Heart left ventricle (tissue), 16 donors: ENCODE results near the gene PGAP2. TPM values are rescaled to one million over a fixed set of nuclear protein-coding genes. Genes with fewer than 3 reads are reported as not detected.

Experiments
- ATAC-seq, 4 donors: fragments of 200-7000 bp; cut with Tn5 transposase; one replicate each; pipeline ENCODE4 v1.9.1; 2020 to 2022; ENCODE audit warnings: moderate library complexity in 4 of 4, mild to moderate bottlenecking in 3 of 4, moderate number of reproducible peaks in 1 of 4
- DNase-seq, 5 donors: peaks; one replicate each; pipeline ENCODE4 v3.0.0-alpha.2; 2020
- H3K27ac ChIP-seq, 12 donors: fragments of 200-600 bp; sonication (generic) in 4 of 12; one replicate each; pipeline versions ENCODE4 v1.5.0 to v1.8.0; 2016 to 2022; ENCODE audit warnings: mild to moderate bottlenecking in 2 of 12
- H3K27me3 ChIP-seq, 9 donors: fragments of 200-600 bp; sonication (generic) in 2 of 9; one replicate each; pipeline versions ENCODE4 v1.5.1 to v1.8.0; 2016 to 2022; ENCODE audit warnings: mild to moderate bottlenecking in 3 of 9
- H3K36me3 ChIP-seq, 9 donors: fragments of 200-600 bp; sonication (generic) in 2 of 9; one replicate each; pipeline versions ENCODE4 v1.5.0 to v1.8.0; 2018 to 2022; ENCODE audit warnings: mild to moderate bottlenecking in 2 of 9
- H3K4me1 ChIP-seq, 12 donors: fragments of 200-600 bp; sonication (generic) in 4 of 12; one replicate each; pipeline versions ENCODE4 v1.5.0 to v1.8.0; 2016 to 2022; ENCODE audit warnings: mild to moderate bottlenecking in 3 of 12
- H3K4me3 ChIP-seq, 12 donors: fragments of 200-600 bp; sonication (generic) in 4 of 12; one replicate each; pipeline versions ENCODE4 v1.5.0 to v1.8.0; 2017 to 2022; ENCODE audit warnings: mild to moderate bottlenecking in 9 of 12, moderate library complexity in 4 of 12
- H3K9me3 ChIP-seq, 12 donors: fragments of 200-600 bp; sonication (generic) in 4 of 12; one replicate each; pipeline versions ENCODE4 v1.5.0 to v1.8.0; 2016 to 2022; ENCODE audit warnings: mild to moderate bottlenecking in 1 of 12
- POLR2A ChIP-seq, 2 donors: fragments of 450-650 bp; IDR thresholded peaks; one replicate each; pipeline ENCODE4 v1.6.1; 2017; ENCODE audit warnings: antibody characterized with exemption in 2 of 2, mild to moderate bottlenecking in 2 of 2, moderate library complexity in 2 of 2
- WGBS, 4 donors: extraction: QIAGEN DNeasy Blood & Tissue Kit in 2 of 4; methylation state at CpG; one replicate each; pipeline versions ENCODE4 v1.1.5 to v1.1.7; 2013 to 2018; 5-methylcytosine and 5-hydroxymethylcytosine counted together
- intact Hi-C, 10 donors: fragments of 100-400 bp; cut with DNase I; formaldehyde crosslinking; loops; one replicate each; pipeline versions ENCODE4 v1.11.1 to v1.14.2; 2022
- polyA plus RNA-seq, 2 donors: library from polyadenylated mRNA; stranded (reverse); fragments of 200-250 nt; gene quantifications; one replicate each; pipeline ENCODE4 v1.2.3, GENCODE V29; 2013
- total RNA-seq, 9 donors: library from RNA; depleted of rRNA in 2 of 9; stranded (reverse); fragments of >200 nt in 2 of 9; fragmentation: NEBNext Ultra II Directional in 3 of 9; extraction: Animal tissue kit (Norgen Biotek cat#: 25700) in 3 of 9; gene quantifications; one replicate each; pipeline versions ENCODE4 v1.1.0 to v1.2.4, GENCODE V29; 2016 to 2023
- TF ChIP-seq, protein P1 (sequence below), 12 donors: fragments of 200-600 bp; sonication (generic) in 4 of 12; IDR thresholded peaks; one replicate each; pipeline versions ENCODE4 v1.5.0 to v1.8.0; 2018 to 2022; ENCODE audit warnings: antibody characterized with exemption in 12 of 12, mild to moderate bottlenecking in 5 of 12
- donor health status: ischemic (EF 13 %, LVEDD 7.1; RV severe dilation, severe dysfunction).
- donor health status: healthy with polysubstance abuse.
- donor health status: DM: no; HTN: yes; CAD: no.
- donor health status: DM: no; HTN: no; CAD: no.
- donor health status: ischemic (EF 25% LVEDD 6.9; RV normal size, moderate dysfunction).
- donor health status: ischemic (EF 25% LVEDD 5.7; RV mildly dilated, moderate dysfunction).
- donor health status: healthy.
- donor health status: DM: yes; HTN: yes; CAD: no.
- donor health status: ischemic (EF 35%, LVEDD 5.7; RV mildly dilated, moderate dysfunction).
- donor health status: nonischemic (EF 11% LVEDD 7.7; RV severe dilation, severe dysfunction).
- donor health status: DM: yes; HTN: yes; CAD: no.
- donor health status: PGD.
- donor health status: ischemic (EF 29% LVEDD 5.4; RV normal size, mild dysfunction).
- donor health status: nonischemic (EF 23%, LVEDD 6.1; RV moderate dilation, normal function).

The PGAP2 gene
- total and polyA plus RNA-seq, 11 donors, result 12.9 to 31.7 (median 21.1) TPM

DNA sequence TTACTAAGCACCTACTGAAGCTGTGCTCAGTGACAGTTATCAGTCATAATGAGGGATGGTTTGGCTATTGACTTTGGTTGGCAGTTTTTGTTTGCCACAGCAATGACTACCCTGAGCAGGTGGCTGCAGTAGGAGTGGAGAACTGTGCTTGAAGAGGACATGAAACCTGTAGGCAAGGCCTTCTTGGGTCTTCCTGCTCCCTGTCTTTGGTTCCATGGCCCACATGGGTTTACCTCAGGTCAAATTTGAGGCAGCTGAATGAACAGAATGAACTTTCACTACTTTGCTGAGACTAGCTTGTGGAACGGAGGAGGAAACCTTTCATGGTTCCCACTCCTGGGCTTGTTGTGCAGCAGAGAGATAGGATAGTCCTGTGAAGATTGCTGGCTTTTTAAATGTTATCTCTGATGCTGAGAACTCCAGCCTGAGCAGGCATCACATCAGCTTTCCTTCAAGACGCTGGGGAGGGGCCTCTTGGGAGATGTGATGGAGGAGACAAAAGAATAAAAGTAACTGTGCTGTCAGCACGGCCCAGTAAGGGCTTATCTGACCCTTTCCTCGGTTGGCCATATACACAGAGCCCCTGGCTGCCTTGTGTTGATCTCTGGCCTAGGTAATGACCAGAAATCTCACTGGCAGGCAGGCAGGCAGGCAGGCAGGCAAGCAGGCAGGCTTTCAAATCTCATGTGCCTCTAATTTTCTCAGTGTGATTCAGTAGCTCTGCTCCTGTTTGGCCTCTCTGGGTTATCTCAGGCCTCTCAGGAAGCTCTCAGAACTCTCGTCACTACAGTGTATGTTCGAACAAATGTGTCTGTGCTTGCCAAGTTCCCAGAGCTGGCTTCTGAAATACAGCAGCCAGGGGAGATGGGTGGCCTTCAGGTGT, 59.1 kb downstream of the PGAP2 start:
- intact Hi-C loops, result no loop called here
- ATAC-seq, result peak; percentile 88 to 95 (median 94)
- Histone ChIP-seq H3K27me3 (no peaks in the 10 kb centered on the region), H3K9me3 (no peaks in the 10 kb centered on the region), H3K4me3 (no peak overlapping the region), H3K27ac (peak overlapping the region; percentile 48 to 88 (median 70)), H3K36me3 (no peaks in the 10 kb centered on the region), H3K4me1 (peaks cover 13 to 69% (median 46%) of the 10 kb centered on the region in 12 donors)
- TF ChIP-seq POLR2A (IDR thresholded peaks at IDR 0.05), result no peak
- TF ChIP-seq, protein P1, sequence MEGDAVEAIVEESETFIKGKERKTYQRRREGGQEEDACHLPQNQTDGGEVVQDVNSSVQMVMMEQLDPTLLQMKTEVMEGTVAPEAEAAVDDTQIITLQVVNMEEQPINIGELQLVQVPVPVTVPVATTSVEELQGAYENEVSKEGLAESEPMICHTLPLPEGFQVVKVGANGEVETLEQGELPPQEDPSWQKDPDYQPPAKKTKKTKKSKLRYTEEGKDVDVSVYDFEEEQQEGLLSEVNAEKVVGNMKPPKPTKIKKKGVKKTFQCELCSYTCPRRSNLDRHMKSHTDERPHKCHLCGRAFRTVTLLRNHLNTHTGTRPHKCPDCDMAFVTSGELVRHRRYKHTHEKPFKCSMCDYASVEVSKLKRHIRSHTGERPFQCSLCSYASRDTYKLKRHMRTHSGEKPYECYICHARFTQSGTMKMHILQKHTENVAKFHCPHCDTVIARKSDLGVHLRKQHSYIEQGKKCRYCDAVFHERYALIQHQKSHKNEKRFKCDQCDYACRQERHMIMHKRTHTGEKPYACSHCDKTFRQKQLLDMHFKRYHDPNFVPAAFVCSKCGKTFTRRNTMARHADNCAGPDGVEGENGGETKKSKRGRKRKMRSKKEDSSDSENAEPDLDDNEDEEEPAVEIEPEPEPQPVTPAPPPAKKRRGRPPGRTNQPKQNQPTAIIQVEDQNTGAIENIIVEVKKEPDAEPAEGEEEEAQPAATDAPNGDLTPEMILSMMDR (IDR thresholded peaks at IDR 0.05), result no peak
- DNase-seq, result peak in 4 of 5 donors; percentile 65 to 69 (median 67)
- 4 to 10% (median 8%) methylated on average over 6 of the region's 6 CpGs for WGBS, 4 donors

GRCh38 chr11:3873712-3874349, 65.5 kb downstream of the PGAP2 start:
- Histone ChIP-seq H3K36me3 (no peaks in the 10 kb centered on the region), H3K27me3 (no peaks in the 10 kb centered on the region), H3K4me3 (no peak overlapping the region), H3K4me1 (peaks cover 0 to 44% (median 6%) of the 10 kb centered on the region in 12 donors), H3K9me3 (no peaks in the 10 kb centered on the region), H3K27ac (no peak overlapping the region)
- DNase-seq, result no peak
- 68 to 92% (median 83%) methylated on average over 2 of the region's 2 CpGs for WGBS, 4 donors
- no peak for TF ChIP-seq POLR2A (IDR thresholded peaks at IDR 0.05)
- TF ChIP-seq, protein P1 (IDR thresholded peaks at IDR 0.05), result no peak
- intact Hi-C loops, result no loop called here
- no peak for ATAC-seq

Other genes starting within 250 kb of the PGAP2 start
- 1 to 10 TPM in 7 of 9 donors, under 1 TPM in 2; 0.56 to 3.4 (median 1.2) TPM for gene ART5, start 166.6 kb upstream of the PGAP2 start, total RNA-seq
- gene ART5, start 166.6 kb upstream of the PGAP2 start, polyA plus RNA-seq, result under 1 TPM; 0.44 to 0.72 TPM
- gene ART1, start 163.4 kb upstream of the PGAP2 start, total RNA-seq, result 1 to 10 TPM in 3 of 9 donors, under 1 TPM in 5, not detected in 1; 0.33 to 3.3 (median 0.61) TPM
- gene ART1, start 163.4 kb upstream of the PGAP2 start, polyA plus RNA-seq, result not detected
- gene CHRNA10, start 137.2 kb upstream of the PGAP2 start, total RNA-seq, result under 1 TPM in 8 of 9 donors, not detected in 1; 0.30 to 0.80 (median 0.47) TPM
- gene CHRNA10, start 137.2 kb upstream of the PGAP2 start, polyA plus RNA-seq, result under 1 TPM; 0.43 to 0.57 TPM
- 10 to 100 TPM; 36.0 to 77.9 (median 46.2) TPM for gene NUP98, start 11.0 kb upstream of the PGAP2 start, total RNA-seq
- gene NUP98, start 11.0 kb upstream of the PGAP2 start, polyA plus RNA-seq, result 10 to 100 TPM; 13.2 to 25.4 TPM
- 10 to 100 TPM; 17.9 to 69.1 (median 30.1) TPM for gene RHOG, start 32.4 kb downstream of the PGAP2 start, total RNA-seq
- gene RHOG, start 32.4 kb downstream of the PGAP2 start, polyA plus RNA-seq, result 10 to 100 TPM; 23.0 to 50.4 TPM
- 10 to 100 TPM; 24.4 to 42.9 (median 28.9) TPM for gene STIM1, start 47.1 kb downstream of the PGAP2 start, total RNA-seq
- gene STIM1, start 47.1 kb downstream of the PGAP2 start, polyA plus RNA-seq, result 10 to 100 TPM; 13.2 to 36.2 TPM